ENCODE results near the gene FIBP.

Gene FIBP

GRCh38 chr11:65912845-65913244 lies 24.6 kb upstream of the FIBP start:
- no peak for TF ChIP-seq CTCF (IDR thresholded peaks at IDR 0.05; ENCODE audit: low read depth, low read length, missing control alignments)
- DNase-seq: peak; percentile 59
- in situ Hi-C loops (cut with HindIII; ENCODE audit: low pct_ligation_motif_present, low sequenced_read_pairs): no loop called here
- peak overlapping the region; percentile 57 for H3K27ac ChIP-seq
- no peaks in the 10 kb centered on the region for H3K36me3 ChIP-seq (replicated peaks)
- H3K27me3 ChIP-seq (replicated peaks): no peaks in the 10 kb centered on the region
- no peak overlapping the region for H3K4me3 ChIP-seq (ENCODE audit: low read depth, low read length)

- TF ChIP-seq CTCF (IDR thresholded peaks at IDR 0.05; ENCODE audit: low read depth, low read length, missing control alignments): peak; percentile 42
- DNase-seq: no peak
- peak overlapping the region; percentile 14 for H3K27ac ChIP-seq
- H3K27me3 ChIP-seq (replicated peaks): no peaks in the 10 kb centered on the region
- in situ Hi-C loops (cut with HindIII; ENCODE audit: low pct_ligation_motif_present, low sequenced_read_pairs): no loop called here
- no peak overlapping the region for H3K4me3 ChIP-seq (ENCODE audit: low read depth, low read length)
- no peaks in the 10 kb centered on the region for H3K36me3 ChIP-seq (replicated peaks)
Measured at GRCh38 chr11:65911682-65912568, 23.7 kb upstream of the FIBP start.

- no peak for DNase-seq
- H3K27me3 ChIP-seq (replicated peaks): no peaks in the 10 kb centered on the region
- no peak overlapping the region for H3K27ac ChIP-seq
- TF ChIP-seq CTCF (IDR thresholded peaks at IDR 0.05; ENCODE audit: low read depth, low read length, missing control alignments): no peak
- no peaks in the 10 kb centered on the region for H3K36me3 ChIP-seq (replicated peaks)
- in situ Hi-C loops (cut with HindIII; ENCODE audit: low pct_ligation_motif_present, low sequenced_read_pairs): no loop called here
- H3K4me3 ChIP-seq (ENCODE audit: low read depth, low read length): no peak overlapping the region
Measured at GRCh38 chr11:65907878-65908277, 19.6 kb upstream of the FIBP start.

- H3K27me3 ChIP-seq (replicated peaks): no peaks in the 10 kb centered on the region
- H3K4me3 ChIP-seq (ENCODE audit: low read depth, low read length): no peak overlapping the region
- H3K36me3 ChIP-seq (replicated peaks): no peaks in the 10 kb centered on the region
- in situ Hi-C loops (cut with HindIII; ENCODE audit: low pct_ligation_motif_present, low sequenced_read_pairs): no loop called here
- no peak for DNase-seq
- no peak for TF ChIP-seq CTCF (IDR thresholded peaks at IDR 0.05; ENCODE audit: low read depth, low read length, missing control alignments)
- no peak overlapping the region for H3K27ac ChIP-seq
Measured at GRCh38 chr11:65906602-65907001, 18.3 kb upstream of the FIBP start.

GRCh38 chr11:65903715-65904114 lies 15.4 kb upstream of the FIBP start:
- no peak for DNase-seq
- Histone ChIP-seq H3K36me3 (replicated peaks) (peaks cover 2% of the 10 kb centered on the region), H3K27me3 (replicated peaks) (no peaks in the 10 kb centered on the region), H3K4me3 (ENCODE audit: low read depth, low read length) (no peak overlapping the region), H3K27ac (no peak overlapping the region)
- in situ Hi-C loops (cut with HindIII; ENCODE audit: low pct_ligation_motif_present, low sequenced_read_pairs): no loop called here
- TF ChIP-seq CTCF (IDR thresholded peaks at IDR 0.05; ENCODE audit: low read depth, low read length, missing control alignments): no peak
